AG08396 (cell line): ENCODE results near the gene HS1BP3.

ENCODE experiments used
- DNase-seq: peaks from one replicate; pipeline ENCODE4 v3.0.0; 2012; ENCODE audit warnings: low spot score, mixed read lengths

Gene HS1BP3

DNA sequence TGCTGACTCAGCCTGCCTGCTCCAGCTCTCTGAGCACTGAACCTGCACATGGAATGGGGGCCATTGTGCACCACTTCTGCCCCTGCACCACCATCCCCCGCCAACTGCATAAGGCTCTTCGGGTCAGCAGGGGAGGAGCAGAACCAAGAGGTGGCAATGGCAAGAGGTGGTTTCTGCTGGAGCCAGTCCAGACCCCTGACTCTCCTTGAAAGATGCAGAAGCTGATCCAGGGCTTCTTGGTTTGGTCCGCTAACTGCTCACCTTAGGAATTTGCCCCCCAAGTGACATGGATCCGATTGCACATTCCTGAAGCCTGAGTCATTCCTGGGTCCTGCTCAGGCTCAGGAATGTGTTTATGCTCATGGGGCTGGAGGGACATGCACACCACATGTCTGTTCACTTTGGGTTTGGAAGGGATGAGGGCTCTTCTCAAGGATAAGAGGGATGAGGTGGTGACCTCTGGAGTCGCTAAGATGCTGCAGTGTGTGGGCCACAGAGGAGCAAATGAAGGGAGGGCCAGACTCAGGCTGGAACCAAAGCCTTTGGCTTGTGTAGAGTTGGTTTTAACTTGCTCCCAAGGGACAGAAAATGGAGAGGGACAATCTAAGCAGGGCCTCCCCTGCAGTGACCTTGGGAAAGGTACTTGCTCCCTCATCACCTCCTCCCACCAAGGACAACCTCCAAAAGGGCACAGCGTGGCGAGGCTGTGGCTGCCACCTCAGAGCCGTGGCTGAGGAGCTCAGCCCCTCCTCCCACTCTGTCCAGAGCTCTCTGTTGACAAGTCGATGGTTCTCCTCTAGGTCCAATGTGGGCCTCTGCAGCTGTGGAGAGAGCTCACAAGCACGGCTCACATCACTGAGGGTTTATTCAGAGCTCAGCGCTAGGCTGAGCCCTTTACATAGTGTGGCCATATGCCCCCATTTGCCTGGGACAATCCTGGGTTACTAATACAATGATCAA lies 66.2 kb downstream of the HS1BP3 start:
- peak; percentile 87 for DNase-seq

DNA sequence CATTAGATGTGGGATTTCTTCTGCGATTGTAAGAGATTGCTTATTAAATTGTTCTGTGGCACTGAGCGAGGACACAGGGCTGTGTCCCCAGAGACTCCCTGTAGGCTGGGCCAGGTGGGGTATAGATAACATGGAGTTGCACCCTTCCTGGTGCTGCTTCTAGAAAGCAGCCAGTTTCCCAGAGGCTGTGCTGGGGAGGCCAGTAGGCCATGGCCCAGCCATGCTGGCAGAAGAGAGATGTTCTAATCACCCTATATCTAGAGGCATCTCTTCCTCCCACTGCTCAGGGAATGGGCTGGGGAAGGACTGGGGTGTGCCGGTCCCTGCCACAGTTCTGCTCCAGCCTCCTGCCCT lies 66.9 kb downstream of the HS1BP3 start:
- no peak for DNase-seq

- DNase-seq = no peak
Measured at GRCh38 chr2:20583425-20583881, 67.4 kb downstream of the HS1BP3 start.

- DNase-seq = no peak
Measured at GRCh38 chr2:20582600-20583221, 68.2 kb downstream of the HS1BP3 start.

DNA sequence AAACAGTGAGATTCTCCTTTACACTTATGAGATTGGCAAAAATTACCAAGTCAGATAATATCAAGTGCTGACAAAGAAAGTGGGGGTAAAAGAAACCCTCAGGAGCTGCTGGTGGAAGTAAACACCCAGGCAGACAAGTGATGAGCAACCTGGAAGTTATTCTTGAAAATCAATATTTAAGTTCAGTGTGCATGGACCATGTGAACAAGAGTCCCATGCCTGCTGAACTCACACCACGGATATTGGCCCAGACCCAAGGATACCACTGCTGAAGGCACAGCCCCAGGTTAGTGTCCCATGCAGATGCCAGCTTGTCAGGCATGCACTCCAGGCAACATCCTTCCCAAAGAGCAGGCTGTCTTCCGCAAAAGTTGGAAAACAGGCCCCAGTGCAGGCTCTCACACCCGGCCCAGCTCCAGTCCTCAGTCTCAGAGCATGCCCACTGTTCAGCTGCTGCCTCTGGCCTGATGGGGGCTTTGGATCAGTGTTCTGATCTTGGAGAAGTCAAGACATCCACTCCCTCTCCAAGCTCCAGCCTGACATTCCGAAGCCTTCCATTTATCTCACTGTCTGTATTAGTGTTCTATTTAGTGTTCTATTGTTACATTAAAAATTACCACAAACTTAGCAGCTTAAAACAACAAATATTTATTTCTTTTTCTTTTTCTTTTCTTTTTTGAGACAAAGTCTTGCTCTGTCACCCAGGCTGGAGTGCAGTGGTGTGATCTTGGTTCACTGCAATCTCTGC lies 70.0 kb downstream of the HS1BP3 start:
- DNase-seq = no peak

DNA sequence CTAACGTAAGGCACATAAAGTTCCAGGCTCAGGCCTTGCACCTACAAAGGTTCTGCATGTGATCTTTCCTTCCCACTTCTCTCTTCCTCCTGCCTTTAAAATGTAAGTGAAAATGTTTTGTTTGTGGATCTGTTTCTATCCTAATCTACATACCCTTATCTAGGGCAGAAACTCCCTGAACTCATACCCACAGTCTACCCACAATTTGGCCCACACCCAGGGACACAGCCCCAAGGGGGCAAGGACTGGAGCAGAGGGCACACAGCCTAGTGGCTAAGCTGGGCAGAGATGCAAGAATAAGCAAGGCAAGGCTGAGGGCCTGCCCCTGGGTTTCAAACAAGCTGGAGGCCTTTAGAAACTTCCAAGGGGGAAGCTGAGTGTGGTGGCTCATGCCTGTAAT lies 71.0 kb downstream of the HS1BP3 start:
- no peak for DNase-seq

DNA sequence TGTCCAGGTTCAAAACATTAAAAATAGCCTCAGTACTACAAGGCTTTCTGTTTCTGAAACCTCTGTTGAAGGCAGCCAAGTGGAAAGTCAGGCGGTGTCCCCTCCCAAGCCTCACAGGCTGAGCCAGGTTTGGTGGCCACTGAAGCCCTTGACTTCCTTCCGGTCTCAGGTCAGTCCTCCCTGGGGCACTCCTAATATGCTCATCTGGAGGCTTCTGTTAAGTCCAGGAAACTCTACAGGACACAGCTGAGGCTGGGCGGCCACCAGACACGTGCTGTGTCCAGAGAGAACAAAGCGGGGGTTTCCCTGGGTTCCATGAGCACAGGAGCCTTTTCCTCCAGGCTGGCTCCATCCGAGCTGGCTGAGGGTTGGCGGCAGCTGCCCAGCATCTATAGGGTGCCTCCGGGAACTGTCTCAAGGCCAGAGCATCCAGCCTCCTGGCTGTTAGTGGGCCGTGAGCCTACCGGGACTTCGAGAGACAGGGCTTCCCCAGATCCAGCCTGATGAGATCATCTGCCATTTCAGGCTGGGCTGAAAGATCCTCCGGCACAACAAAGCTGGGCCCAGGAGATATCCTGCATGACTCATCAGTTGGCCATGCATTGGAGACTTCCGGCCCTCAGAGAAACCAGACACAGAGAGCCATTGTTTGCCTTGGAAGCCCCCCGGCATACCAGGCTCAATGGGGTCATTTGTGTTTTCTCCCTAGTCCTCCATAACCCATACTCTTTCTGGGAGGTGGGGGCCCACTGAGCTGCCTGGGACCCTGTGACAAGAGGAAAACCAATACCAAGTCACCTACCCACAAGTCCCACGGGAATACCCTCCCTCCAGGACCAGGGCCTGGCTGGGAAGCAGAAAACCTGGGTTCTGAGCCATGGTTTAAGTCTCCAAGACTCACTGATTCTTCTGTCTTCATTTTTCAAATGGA lies 71.7 kb downstream of the HS1BP3 start:
- peak; percentile 87 for DNase-seq

DNA sequence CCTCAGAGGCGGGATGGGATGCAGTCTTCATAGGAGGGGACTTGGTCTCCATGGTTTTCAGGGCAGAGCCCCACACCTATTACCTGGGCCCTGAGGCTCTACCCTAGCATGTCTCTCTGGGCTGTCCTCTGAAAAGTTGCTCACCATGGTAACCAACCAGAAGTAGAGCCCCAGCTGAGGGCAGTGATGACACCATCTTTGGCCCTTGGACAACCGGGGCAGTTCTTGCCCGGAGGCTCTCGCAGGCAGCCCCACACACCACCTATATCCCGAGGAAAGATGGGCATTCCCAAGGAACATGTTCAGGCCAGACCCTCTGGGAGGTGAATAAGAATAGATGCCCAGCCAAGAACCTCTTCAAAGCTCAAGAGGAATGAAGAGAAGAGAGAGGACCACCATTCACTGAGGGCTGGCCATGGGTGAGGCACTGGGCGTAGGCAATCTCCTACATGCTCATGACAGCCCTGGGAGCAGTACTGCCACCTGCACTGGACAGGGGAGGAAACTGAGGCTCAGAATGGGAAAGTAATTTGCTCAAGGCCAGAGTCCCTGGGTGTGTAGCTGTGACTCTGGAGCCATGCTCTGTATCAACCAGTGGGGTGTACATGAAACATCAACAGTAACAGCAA lies 72.5 kb downstream of the HS1BP3 start:
- no peak for DNase-seq

- DNase-seq = no peak
Measured at GRCh38 chr2:20577495-20578235, 73.2 kb downstream of the HS1BP3 start.

DNA sequence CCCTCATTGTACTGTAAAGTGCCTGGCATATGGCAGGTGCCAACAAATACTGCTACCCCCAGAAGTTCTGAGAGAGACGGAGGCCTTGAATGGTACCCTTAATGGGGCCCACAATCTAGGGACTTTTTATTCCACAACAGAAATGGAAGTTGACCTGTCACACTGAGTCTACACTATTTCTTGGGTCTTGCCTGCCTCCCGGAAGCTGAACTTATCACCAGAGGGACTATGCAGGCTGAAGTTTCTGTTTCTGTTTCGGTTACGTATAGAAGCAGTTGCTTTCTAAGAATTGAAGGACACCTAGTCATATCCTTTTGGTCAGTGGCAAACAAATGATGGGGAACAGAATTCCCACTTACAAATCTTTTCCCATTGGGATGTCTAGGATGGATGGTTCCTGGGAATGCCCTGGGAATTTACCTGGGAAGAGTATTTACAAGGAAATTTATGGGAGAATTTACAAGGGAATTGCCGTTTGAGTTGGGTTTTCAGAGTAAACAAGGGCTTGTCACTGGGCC lies 74.2 kb downstream of the HS1BP3 start:
- no peak for DNase-seq

GRCh38 chr2:20575935-20576597 lies 74.8 kb downstream of the HS1BP3 start:
- no peak for DNase-seq

DNA sequence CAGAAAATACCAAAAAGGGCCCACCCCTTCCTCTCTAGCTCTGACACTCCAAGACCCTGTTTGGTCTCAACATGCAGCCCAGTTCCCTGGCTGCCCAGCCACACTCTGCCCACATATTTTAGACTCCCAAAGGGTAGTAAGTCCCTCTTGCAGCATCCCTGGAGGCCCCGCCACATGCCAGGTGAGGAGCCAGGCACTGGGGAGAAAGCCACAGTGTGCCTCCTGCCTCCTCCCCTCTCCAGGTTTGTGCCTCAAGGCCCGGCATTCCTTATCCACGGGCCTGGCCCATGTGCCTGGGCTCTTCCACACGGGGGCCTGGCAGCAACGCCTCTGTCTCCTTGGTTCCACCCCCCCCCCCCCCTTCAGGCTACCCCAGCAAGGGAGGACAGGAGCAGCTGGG lies 75.5 kb downstream of the HS1BP3 start:
- DNase-seq = no peak

DNA sequence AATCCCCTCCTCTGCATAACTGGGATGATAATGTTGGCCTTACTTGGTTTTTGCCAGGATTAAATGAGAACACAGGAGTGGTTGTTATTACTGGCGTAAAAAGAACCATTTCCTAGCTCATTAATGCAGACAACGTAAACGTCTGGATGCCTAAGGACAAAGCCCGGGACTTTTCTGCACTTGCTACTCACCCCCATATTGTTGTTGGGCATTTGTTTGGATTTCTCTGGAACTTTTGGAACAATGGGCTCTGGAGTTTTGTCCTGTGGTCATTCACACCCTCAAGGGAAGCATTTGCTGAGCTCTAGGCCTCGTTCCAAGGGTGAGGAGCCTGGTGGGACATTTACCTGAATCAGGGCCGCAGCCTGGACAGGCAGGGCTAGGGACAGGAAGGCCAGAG lies 76.0 kb downstream of the HS1BP3 start:
- DNase-seq = no peak

DNA sequence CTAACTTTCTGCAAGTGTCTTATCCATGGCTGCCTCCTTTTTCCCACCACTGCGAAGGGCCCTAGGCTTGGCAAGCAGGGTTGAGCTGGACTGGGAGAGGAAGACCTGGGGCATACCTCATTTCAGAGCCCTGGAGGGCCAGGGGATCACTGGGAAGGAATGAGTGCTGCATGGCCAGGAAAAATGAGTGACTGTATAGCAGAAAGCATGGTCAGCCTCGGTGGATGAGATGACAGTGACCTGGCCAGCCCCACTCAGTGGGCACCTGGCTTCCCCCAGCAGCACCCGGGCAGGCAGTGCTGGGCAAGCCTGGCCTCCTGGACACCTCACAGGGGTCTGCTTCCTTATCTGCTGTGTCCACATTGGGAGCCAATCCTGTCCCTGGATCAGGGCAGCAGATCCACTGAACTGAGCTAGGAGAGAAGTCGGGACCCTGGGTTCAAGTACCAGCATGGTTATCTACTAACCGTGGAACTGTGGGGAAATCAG lies 76.4 kb downstream of the HS1BP3 start:
- no peak for DNase-seq

DNA sequence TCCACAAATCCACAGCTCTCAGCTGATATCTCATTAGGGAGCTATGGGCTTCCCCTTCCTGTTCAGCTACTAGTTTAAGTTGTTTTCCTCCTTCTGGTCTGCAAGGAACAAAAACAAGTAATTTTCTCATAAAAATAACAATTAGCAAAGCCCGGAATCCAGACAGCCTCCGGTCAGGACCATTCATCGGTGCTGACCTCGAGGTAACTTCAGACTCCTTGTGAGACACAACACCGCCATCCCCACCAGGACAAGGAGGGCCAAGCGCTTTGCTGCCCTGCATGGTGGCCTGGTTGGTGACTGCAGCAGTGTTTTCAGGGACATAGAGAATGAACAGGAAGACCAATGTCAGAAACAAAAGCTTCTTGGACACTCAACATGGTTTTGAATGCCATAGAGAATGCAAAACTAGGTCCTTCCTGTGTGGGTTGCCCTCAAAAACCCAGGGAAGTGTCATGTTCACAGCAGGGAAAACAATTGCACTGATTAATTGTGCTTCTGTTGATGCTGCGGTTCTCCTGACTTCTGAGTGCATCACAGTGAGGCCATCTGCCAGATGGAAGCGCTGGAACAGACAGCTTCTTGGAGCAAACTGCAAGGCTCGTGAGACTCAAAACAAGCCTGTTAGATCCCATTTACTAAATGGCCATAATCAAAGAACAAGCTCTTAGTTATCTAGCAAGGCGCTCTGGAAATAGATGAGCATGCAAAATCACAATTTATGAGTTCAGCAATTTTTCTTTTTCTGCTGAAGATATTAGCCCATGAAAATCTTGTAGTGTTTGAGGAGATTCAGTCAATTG lies 77.1 kb downstream of the HS1BP3 start:
- DNase-seq = no peak

DNA sequence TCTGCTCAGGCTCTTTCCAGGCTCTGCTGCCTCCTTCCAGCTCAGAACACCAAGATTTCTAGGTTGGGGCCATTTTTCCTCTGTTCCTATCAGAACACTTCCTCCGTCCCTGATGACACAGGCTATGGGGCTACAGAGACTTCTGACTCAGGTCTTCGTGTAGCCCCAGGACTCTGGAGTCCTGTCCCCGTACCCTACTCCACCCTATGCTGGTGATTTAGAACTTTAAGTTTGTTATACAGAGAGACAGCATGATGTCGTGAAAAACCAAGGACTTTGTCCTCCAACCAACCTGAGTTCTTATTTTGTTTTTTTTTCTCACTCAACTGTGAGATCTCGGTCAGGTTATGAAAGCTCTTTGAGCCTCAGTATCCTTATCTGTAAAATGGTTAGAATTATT lies 78.7 kb downstream of the HS1BP3 start:
- DNase-seq = no peak

GRCh38 chr2:20571644-20572215 lies 79.2 kb downstream of the HS1BP3 start:
- DNase-seq = no peak

- DNase-seq = no peak
Measured at GRCh38 chr2:20571231-20571630, 79.7 kb downstream of the HS1BP3 start.
